Forelimb muscle (tissue), 1 donor: ENCODE results near the gene RAB42. TPM values are rescaled to one million over a fixed set of nuclear protein-coding genes. Genes with fewer than 3 reads are reported as not detected.

Experiments
- polyA plus RNA-seq: library from polyadenylated mRNA; unstranded; fragments of 120-200 nt; gene quantifications from one replicate; pipeline ENCODE4 v1.2.1, GENCODE V29; 2013; ENCODE audit not compliant: insufficient read length

Gene RAB42
- polyA plus RNA-seq, 1 donor = 7.1 TPM

Other genes starting within 250 kb of the RAB42 start
- 23.4 TPM for gene PHACTR4, start 222.5 kb upstream of the RAB42 start, polyA plus RNA-seq
- 25.0 TPM for gene RCC1, start 86.2 kb upstream of the RAB42 start, polyA plus RNA-seq
- gene TRNAU1AP, start 39.2 kb upstream of the RAB42 start, polyA plus RNA-seq = 19.2 TPM
- gene TAF12, start 50.8 kb downstream of the RAB42 start, polyA plus RNA-seq = 25.2 TPM
- not detected for gene RNU11, start 56.3 kb downstream of the RAB42 start, polyA plus RNA-seq
- gene GMEB1, start 76.5 kb downstream of the RAB42 start, polyA plus RNA-seq = 10.3 TPM
- gene YTHDF2, start 144.7 kb downstream of the RAB42 start, polyA plus RNA-seq = 49.4 TPM
- gene OPRD1, start 219.9 kb downstream of the RAB42 start, polyA plus RNA-seq = 0.67 TPM